ENCODE data around the gene FCN3. TPM values are rescaled to one million over a fixed set of nuclear protein-coding genes. Genes with fewer than 3 reads are reported as not detected.

FCN3 gene
- total RNA-seq, 1 experiment from 2014 or later = 0.22 TPM

DNA sequence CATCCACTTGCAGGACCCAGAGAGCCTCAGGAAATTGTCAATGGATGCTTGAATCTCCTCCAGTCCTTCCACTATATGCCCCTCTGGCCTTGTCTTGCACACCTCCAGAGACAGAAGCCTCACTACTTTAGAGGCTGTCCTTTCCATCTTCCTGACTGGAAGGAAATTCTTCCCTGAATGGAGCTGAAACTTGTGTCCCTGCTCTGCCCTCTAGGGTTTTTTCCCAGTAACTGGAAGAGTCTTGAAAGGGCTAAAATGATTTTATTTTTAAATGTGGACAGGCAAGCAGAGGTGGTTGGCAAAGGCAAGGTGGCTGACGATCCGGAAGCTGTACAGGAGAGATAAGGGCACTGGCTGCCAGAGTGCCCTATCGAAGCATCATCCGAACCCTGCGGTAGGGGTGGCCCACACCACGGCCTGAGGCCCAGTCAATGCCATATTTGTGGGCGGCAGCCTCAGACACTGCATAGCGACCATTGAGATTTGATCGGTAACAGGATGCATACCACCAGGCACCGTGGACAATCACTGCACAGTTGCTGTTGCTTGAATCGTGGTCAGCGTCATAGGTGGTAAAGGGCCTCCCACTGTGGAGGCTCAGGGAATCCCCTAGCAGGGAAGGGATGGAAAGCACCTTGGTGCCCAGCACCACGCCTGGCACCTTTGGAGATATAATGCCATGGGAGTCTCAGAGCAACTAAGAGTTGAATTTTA is 5.6 kb downstream of the FCN3 start:
- Histone ChIP-seq H2AFZ (ENCODE audit: low read length) (no peak overlapping the region), H3K9ac (ENCODE audit: extremely low read depth, insufficient read length, low read length) (no peak overlapping the region), H2BK15ac (ENCODE audit: low read depth, low read length) (no peak overlapping the region), H3K23me2 (ENCODE audit: insufficient read length, low read depth, low read length, poor library complexity, severe bottlenecking) (peaks cover 9% of the 10 kb centered on the region), H2BK120ac (ENCODE audit: low read depth, low read length, poor library complexity, severe bottlenecking) (no peak overlapping the region), H3K79me1 (ENCODE audit: insufficient read depth, low read depth, low read length, poor library complexity, severe bottlenecking) (no peaks in the 10 kb centered on the region), H4K5ac (ENCODE audit: insufficient read length, low read depth, low read length) (no peak overlapping the region), H3K18ac (ENCODE audit: insufficient read length, low read depth, low read length) (no peak overlapping the region), H4K91ac (ENCODE audit: insufficient read length, low read depth, low read length) (no peak overlapping the region), H4K20me1 (ENCODE audit: control insufficient read depth, insufficient read depth, insufficient read length) (peaks cover 2% of the 10 kb centered on the region), H4K8ac (replicated peaks; ENCODE audit: insufficient read length, low read depth, low read length) (no peak overlapping the region), H3K56ac (ENCODE audit: insufficient read length, low read depth, low read length) (no peak overlapping the region), H3K14ac (ENCODE audit: insufficient read depth, low read length) (no peak overlapping the region), H3K79me2 (ENCODE audit: insufficient read depth, low read length) (no peaks in the 10 kb centered on the region), H3T11ph (ENCODE audit: low read length) (no peak overlapping the region), H3K4me1 (ENCODE audit: insufficient read depth, low read length) (no peaks in the 10 kb centered on the region; the same call in 1 of the 2 replicates), H3K9me3 (ENCODE audit: control insufficient read depth, low read depth, low read length) (no peaks in the 10 kb centered on the region), H2BK12ac (ENCODE audit: insufficient read length, low read depth, low read length) (no peak overlapping the region), H3K23ac (ENCODE audit: insufficient read length, low read depth, low read length) (no peak overlapping the region), H3K4me2 (ENCODE audit: insufficient read depth, insufficient read length, low read length) (no peak overlapping the region), H3K27me3 (ENCODE audit: insufficient read depth, low read length) (no peaks in the 10 kb centered on the region), H2BK20ac (ENCODE audit: low read depth, low read length, poor library complexity, severe bottlenecking) (no peak overlapping the region), H2AK5ac (ENCODE audit: insufficient read length, low read length) (no peak overlapping the region), H3K4ac (ENCODE audit: low read depth, low read length) (no peak overlapping the region), H3K27ac (ENCODE audit: insufficient read length, low read depth, low read length) (no peak overlapping the region), H2BK5ac (ENCODE audit: insufficient read length, low read length) (no peak overlapping the region)
- Mint-ChIP-seq H3K9me3 (no peaks in the 10 kb centered on the region), H3K27me3 (ENCODE audit: low read depth) (peaks cover 13% of the 10 kb centered on the region), H3K27ac (no peak overlapping the region), H3K4me3 (0 out of 5 replicates have a peak overlapping the region, but pooled peaks of 1 of the 2 experiments have one; percentile 17), H3K36me3 (ENCODE audit: insufficient read depth in 1 of 3, low read depth in 3 of 3) (no peaks in the 10 kb centered on the region), H3K4me1 (peaks cover 16 to 38% of the 10 kb centered on the region in 2 experiments)
- TF ChIP-seq CTCF (conservative IDR thresholded peaks at IDR 0.05) = peak; percentile 51
- no CpG with 5 or more reads among the region's 13 CpGs for WGBS (ENCODE audit: extremely low coverage, insufficient read length, low lambda C conversion rate)
- no peak for DNase-seq

Measured in H9 (cell line).